GM04504 (cell line): ENCODE results near the gene ADGRG6.
"Not testable (repeated sequence)": the region's sequence is repeated elsewhere in the genome, so short reads cannot be mapped to it uniquely, and the experiment has no call there.

Experiments used
- DNase-seq: peaks from one replicate; pipeline ENCODE4 v3.0.0-alpha.2; 2012; ENCODE audit warnings: low read depth

Gene ADGRG6

DNA sequence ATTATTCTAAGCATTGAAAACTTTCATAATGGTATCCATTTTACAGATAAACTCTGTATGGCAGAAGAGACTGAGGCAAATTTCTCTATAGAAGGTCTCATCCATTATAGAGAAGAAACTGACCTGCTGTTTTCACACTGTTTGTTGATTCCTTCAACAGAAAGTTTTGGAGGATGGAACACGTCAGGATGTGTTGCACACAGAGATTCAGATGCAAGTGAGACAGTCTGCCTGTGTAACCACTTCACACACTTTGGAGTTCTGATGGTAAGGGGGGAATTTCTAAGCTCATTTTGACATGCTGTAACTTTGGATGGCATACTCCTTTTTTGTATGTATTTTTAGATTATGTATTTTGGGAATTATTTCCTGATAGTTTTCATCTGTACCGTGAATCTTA, 109.3 kb downstream of the ADGRG6 start:
- DNase-seq = no peak

DNA sequence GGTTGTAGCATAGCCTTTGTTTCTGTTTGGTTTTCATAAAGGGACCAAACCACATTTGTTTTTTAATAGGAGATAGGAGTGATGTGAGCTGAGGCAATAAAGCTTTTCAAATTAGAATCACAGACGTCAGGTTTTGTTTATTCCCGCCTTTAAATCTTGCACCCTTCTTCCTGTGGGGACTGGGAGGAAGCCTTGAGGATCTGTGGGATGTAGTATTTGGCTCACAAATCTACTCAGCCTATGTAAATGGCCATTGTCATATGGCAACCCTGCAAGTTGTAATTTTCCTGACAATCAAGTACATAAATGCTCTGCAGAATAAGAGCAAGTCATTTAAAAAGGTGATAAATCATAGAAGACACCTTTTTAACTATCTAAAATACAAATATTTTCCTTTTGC, 110.4 kb downstream of the ADGRG6 start:
- no peak for DNase-seq

DNA sequence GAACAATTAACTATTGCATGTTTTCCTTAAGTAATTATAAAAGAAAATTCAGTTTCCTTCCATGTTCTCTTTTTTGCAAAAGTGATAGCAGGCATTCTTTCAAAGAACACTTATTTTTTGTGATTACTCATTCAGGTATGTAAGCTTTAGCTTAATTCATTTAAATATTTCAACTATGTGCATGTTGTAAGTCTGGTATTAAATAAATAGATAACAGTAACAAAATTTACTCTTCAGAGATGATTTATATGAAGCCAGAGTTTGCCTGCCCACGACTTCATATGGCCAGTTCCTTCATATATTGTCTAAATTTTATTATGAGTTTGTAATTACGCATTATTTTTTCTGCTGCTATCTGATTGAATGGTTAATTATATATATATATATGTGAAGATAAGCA, 110.9 kb downstream of the ADGRG6 start:
- no peak for DNase-seq

DNA sequence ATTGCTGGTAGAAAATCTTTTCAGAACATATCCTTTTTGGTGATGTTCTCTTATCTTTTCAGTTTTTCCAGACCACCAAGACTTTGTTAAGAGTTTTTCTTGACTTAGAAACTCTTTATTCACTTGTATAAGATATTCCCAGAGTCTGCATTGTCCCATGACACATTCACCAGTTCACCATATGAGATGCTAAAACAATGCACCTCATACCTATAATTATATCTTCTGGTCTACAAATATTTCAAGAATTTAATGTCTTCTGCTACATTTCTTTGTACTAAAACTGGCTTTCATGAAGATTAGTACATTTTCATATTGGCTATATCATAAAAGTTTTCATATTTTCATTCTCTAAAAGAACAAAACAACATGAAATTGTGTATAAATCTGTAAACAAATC, 111.3 kb downstream of the ADGRG6 start:
- no peak for DNase-seq

DNA sequence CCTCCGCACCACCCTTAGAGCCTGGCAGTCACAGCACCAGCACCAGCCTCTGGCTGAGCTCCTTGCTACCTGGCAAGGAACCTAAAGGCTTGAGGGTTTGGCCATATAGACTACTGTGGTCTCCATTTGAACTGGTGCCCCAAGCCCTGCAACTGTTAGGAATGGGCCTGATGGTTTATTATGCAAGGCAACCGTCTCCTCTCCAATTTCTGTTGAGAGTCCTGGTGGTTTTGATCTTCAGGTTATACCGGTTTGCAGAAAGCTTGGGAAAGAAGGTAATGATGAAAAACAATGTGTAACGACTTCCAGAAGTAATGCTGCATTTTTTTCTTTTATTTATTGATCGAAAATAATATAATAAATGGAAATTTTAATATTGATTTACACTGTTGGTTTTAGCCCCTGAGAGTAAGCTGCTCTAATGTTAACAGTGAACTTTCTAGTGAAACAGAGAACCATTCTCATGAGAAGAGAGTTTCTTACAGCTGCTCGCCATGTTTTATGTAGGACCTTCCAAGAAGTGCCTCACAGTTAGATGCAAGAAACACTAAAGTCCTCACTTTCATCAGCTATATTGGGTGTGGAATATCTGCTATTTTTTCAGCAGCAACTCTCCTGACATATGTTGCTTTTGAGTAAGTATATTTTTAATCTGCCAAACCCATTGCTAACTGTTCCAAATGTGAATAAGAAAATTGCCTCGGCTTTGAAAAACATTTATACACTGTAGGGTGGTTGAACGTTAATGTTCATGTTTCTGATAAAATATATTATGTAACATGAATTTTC, 112.8 kb downstream of the ADGRG6 start:
- no peak for DNase-seq

DNA sequence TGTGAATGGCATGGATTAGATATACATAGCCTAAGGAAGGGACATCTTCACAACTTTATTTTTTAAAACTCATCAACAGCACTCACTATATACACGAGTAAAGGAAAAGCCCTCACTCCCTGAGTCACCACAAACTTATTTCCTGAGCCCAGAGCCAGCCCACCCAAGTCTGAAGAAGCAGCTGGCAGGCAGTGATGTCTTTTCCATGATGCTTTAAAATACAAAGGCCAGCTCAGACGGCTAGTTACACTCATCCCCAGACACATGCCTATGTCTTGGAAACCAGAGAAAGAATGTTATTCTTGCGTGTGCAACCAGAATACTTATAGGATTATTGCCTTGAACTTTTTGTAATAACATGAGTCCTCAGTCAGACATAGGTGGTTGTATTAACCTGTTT, 114.4 kb downstream of the ADGRG6 start:
- peak; percentile 86 for DNase-seq

DNA sequence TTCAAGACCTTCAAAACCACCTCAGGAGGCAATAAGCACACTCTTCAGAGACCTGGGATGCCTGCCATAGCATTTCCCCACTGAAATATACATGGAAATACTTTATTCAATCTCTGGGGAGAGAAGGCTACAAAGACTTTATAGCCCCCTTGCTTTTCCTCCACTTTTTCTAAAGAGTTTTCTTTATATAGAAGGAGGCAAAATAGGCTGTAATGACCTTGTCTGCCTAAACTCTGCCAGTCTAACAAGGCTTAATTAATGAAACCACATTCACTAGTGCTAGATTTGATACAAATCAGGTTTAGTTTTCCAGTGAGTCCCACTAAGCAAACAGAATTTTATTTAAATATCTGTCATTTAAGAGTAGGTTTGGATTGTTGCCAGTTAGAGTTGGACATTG, 114.9 kb downstream of the ADGRG6 start:
- DNase-seq = no peak

DNA sequence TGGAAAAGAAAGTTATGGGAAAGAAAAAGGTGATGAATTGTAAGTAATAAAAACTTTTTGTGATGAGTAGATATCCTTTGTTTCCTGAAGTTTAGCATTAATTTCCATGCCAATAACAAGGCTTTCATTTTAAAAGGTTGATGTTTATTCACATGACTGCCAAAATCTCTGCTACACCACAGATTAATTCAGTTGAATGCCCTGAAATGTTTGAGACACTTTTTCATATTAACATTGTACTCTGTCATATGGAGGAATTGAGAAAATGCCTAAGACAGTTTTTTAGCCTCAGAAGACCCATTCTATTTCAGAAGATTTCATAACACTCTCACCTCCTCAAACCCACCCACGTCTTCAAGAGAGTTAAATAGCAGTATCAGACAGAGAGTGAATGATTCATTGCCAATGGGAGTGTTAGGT, 115.5 kb downstream of the ADGRG6 start:
- DNase-seq = no peak

DNA sequence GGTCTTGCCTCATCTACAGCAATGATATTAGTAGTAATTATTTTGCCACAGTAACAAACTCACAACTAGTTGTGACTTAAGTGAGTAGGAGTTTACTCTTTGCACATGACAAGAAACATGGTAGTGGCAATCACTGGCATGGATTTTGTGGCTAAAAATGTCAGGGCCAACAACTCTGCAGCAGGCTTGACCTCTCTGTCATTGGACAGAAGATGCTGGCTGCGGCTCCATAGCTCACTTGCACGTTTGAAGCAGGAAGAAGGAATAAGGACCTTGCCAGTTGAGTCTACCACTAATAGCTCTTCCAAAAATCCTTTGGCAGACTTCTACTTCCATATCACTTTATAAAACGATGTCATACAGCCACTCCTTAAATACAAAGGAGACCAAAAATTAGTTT, 117.3 kb downstream of the ADGRG6 start:
- no peak for DNase-seq

DNA sequence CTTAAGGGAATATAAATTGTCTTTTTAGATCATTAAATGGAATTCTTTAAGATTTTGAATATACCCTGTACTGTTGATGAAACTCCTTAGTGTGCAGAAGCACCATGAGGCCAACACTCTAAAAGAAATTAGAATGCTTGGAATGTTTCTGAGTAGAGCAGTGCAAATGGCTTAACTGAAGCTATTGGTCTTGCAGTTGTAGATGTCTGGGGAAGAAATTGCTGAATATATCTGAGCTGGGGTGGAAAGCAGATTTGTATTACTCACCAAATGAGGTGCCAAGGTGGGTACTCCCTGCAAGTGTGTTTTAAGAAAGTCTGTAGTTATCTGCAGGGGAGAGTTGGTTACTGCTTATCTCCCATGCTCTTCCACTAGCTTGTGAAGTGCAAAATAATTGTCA, 119.0 kb downstream of the ADGRG6 start:
- DNase-seq = no peak

DNA sequence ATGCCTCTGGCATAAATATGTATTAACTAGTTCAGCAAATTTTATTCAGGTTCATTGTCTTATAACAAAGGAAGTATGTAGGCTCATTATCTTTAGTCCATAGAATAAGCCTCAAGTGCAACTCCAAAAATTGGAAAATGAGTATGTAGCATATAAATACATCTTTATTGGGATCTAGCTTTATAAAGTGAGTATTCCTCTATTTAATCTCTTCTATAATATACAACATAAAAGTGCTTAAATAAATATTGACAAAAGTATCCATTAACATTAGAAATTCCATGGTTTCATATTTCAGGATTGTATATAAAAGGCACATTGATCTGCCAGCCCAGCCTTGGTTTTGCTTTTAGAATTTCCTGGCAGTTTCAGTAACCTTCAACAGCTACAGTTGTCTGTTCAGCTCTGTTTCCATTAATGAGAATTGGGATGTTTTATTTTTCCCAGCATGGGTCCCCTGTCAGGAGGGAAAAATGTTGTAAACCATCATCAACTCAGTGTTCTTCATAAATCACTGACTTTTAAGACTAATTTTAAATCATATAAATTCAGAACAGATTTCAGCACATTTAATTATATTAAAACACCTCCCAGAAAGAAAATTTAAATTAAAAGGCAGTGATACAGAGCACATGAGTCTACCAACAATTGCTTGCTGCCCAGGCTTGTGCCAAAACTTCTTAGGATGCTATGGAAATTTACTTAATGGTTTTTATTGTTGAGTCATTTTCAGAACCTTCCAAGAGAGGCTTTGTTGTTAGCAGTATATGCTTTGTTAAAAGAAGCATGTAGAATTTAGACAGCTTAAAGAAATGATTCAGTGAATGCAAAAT, 119.7 kb downstream of the ADGRG6 start:
- DNase-seq = peak; percentile 64

DNA sequence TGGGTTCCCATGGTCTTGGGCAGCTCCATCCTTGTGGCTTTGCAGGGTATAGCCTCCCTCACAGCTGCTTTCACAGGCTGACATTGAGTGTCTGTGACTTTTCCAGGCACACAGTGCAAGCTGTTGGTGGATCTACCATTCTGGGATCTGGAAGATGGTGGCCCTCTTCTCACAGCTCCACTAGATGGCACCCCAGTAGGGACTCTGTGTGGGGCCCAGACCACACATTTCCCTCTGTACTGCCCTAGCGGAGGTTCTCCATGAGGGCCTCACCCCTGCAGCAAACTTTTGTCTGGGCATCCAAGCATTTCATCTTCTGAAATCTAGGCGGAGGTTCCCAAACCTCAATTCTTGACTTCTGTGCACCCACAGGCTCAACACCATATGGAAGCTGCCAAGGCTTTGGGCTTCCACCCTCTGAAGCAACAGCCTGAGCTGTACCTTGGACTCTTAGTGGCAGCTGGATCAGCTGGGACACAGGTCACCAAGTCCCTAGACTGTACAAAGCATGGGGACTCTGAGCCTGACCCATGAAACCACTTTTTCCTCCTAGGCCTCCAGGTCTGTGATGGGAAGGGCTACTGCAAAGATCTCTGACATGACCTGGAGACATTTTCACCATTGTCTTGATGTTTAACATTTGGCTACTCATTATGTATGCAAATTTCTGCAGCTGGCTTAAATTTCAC, 124.8 kb downstream of the ADGRG6 start:
- DNase-seq = not testable (repeated sequence)

DNA sequence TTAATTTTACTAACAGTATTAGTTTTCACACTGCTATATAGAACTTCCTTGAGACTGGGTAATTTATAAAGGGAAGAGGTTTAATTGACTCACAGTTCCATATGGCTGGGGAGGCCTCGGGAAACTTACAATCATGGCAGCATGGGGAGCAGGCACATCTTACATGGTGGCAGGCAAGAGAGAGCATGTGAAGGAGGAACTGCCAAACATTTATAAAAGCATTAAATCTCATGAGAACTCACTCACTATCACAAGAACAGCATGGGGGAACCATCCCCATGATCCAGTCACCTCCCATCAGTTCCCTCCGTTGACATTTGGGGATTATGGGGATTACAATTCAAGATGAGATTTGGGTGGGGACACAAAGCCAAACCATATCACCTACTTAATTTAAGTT, 126.7 kb downstream of the ADGRG6 start:
- not testable (repeated sequence) for DNase-seq

DNA sequence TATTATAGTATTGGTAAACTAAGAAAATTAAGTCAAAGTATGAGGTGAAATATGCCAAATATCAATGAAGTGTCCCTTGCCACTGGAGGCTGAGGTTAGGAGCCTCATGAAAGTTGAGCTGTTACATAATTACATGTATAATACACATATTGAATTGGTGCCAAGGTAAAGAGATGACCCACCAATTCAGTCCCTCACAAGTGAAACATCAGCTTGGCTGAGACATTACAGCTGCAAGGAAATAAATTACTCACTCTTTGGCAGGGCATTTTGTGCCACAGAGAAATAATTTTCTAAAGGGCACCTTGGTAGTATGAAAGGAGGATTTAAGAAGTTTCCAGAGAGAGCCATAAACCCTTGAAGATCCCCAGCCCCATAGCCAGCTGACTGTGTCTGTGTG, 127.4 kb downstream of the ADGRG6 start:
- no peak for DNase-seq

DNA sequence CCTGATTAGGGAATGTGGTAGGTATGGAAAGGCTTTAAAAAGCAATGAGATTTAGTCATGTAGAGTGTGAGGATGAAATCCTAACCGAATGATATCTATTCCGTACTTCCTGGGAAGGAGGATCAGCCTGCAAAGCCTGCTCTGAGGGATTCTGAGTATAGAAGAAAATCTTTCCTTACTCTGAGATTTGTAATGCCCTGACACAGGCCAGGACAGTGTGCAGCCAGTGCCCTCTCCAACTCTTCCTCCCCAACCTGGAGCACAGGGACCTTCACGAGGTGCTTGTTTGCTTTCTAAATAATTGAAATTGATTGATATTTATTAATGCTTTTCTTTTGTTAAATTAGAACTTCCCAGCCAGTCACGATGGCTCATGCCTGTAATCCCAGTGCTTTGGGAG, 131.6 kb downstream of the ADGRG6 start:
- DNase-seq = no peak

DNA sequence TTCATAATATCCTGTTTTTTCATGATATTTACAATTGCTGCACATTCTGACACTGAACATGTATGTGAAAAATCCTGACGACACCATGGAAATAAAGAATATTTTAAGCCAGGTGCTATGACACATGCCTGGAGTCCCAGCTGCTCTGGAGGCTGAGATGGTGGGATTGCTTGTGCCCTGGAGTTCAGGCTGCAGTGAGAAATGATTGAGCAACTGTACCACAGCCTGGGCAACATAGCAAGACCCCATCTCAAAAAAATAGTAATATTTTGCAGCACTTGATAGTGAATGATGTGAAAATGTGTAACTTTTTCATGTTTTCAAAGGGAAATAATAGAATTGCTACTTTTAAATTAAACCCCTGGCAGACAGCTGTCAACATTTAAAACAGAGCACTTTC, 137.1 kb downstream of the ADGRG6 start:
- DNase-seq = no peak

DNA sequence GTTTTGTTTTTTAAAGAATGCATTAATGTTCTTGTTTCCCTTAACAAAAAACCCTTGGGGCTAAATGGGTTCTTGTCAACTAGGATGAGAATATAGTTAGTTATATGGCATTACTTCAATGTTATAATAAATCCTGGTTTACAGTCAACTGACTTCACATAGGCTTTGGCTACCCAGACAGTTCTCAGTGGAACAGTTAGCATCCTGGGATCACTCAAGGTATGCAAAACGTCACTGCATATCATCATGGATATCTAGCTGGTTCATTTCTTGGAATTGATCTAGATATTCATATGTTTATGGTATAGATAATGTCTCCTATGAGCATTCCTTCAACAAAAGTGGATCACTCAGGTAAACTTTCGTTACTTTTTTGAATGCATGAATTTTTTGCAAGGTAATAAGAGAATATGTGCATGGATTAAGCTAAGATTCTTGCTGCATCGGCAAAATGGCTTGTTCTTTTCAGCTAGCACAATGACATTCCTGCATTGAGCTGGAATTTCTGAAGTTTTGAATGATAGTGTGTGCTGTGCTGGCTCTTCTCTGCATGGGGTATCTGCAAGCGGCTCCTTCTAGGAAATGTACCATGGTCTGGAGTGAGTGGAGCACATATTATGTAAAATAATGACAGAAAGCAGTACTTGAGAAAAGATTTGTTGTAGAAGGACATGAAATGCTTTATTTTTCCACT, 138.9 kb downstream of the ADGRG6 start:
- no peak for DNase-seq

DNA sequence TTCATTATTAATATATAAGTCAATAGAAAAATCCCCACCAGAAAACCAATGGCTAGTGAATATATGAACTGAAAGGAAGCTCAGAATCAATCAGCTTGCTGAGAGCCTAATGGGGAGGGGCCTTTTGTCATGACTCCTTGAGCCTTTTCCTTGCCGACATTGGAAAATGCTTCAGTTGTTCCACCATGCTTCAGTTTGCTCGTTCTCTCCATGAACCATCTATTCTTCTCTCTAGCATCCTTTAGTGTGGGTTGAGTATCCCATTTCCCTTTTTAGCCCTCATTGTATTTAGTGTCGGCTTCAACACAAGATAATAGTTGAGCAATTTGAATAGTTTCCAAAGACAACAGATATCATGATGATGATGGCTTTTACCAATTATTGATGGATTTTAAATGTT, 139.9 kb downstream of the ADGRG6 start:
- no peak for DNase-seq

DNA sequence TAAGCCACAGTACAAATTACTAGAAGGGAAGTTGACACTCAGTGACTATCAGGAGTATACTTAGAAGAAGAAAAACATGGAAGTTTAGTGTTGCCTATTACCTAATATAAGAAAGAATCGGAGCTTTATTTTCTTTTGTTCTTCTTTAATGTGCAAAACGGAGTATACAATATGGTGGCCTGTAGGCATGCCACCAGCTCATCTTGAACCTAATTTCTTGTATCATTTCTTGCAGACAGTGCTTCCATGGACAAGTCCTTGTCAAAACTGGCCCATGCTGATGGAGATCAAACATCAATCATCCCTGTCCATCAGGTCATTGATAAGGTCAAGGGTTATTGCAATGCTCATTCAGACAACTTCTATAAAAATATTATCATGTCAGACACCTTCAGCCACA, 141.3 kb downstream of the ADGRG6 start:
- DNase-seq = no peak

DNA sequence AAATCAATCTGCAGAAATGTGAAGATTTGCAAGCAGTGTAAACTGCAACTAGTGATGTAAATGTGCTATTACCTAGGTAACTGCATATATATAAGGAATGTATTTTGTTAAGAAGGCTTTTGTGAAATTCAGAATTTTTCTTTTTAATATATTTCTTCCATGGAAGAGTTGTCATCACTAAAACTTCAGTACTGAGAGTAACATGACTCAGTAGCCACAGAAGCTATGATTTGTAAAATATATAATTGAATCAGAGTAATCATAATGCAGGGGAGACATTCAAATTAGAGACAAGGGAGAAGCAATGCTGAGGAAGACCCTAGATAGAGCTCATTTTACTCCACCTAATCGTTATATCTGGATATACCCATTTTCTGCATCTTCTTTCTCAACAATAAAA, 141.7 kb downstream of the ADGRG6 start:
- no peak for DNase-seq

DNA sequence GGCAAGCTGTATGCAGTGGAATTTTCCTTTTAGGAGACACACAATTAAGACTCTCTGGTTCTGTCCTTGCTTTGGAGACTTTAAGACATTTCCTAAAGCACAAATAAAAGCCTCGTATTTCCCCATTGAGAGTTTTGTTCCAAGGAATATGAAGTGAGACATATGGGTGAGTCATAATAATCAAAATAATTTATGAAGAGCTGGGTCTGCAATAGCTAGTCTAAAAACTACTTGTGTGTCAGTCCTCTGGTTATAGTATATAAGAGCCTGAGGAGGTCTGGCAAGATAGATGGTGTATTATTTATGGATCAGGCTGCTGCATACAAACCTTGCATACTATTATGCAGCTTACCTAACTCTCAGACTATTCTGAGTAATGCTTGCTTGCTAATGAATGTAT, 142.6 kb downstream of the ADGRG6 start:
- peak; percentile 31 for DNase-seq

DNA sequence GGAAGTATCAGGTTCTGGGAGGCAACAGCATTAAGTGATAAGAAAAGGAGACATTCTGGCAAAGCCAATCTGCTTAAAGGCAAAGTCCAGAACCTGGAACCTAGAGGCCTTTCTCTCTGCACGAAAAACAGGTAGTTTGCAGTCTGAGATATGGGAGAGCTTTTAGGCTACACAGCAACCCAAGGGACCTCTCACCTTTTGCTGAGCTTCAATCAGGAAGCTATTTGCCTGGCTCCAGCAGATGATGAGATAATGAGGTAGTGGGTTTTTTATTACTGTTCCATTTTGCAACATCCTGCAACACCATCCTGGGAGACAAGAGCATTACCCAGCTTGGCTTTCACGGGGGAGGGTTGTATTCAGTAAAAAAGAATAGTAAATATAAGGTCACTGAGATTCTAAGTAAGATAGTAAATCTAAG, 143.1 kb downstream of the ADGRG6 start:
- DNase-seq = no peak
